Measurements from ENCODE around the gene PHLPP1. TPM values are rescaled to one million over a fixed set of nuclear protein-coding genes. Genes with fewer than 3 reads are reported as not detected.

Gene PHLPP1
- total and polyA plus RNA-seq, 2 of the 13 experiments (the other 11 are each of a cell fraction or from before 2014, with no cell fraction given): 9.8 to 18.5 TPM

- Histone ChIP-seq H3K36me3 (replicated peaks in 1 of 2; ENCODE audit: control insufficient read depth in 1 of 2, insufficient read depth in 2 of 2, low read length in 2 of 2) (peaks cover 5 to 67% of the 10 kb centered on the region in 2 experiments), H3K9ac (ENCODE audit: insufficient read depth, low read depth, low read length) (no peak overlapping the region), H2AFZ (ENCODE audit: low read length) (no peak overlapping the region), H3K27me3 (ENCODE audit: control insufficient read depth in 1 of 2, insufficient read depth in 2 of 2, low read length in 2 of 2) (no peaks in the 10 kb centered on the region), H3K4me1 (ENCODE audit: insufficient read depth, low read length) (peaks cover 27% of the 10 kb centered on the region), H4K20me1 (ENCODE audit: insufficient read depth, low read length) (no peaks in the 10 kb centered on the region), H3K4me2 (ENCODE audit: low read depth, low read length) (no peak overlapping the region), H3K9me3 (ENCODE audit: low read length) (no peaks in the 10 kb centered on the region), H3K27ac (ENCODE audit: extremely low read length, insufficient read depth, low read length) (no peak overlapping the region), H3K4me3 (replicated peaks in 1 of 3; ENCODE audit: insufficient read depth in 1 of 3, low read depth in 2 of 3, low read length in 3 of 3) (no peak overlapping the region), H3K79me2 (ENCODE audit: insufficient read depth, low read length) (no peaks in the 10 kb centered on the region)
- FAIRE-seq (peak; percentile 4), ATAC-seq (peak; percentile 64), DNase-seq (ENCODE audit: low spot score) (peak; percentile 35)
- ChIA-PET CTCF (ENCODE audit: low intra/inter-chr PET ratio, low total read pairs) (no interaction called here), POLR2A (no interaction called here)
- intact Hi-C loops (cut with micrococcal nuclease; ENCODE audit: unreplicated experiment) (loop anchor here (5.0 kb wide), 1 partner anchor 181 kb away; the partner anchor contains the start of gene PHLPP1), in situ Hi-C loops (cut with HindIII; ENCODE audit: extremely low pct_ligation_motif_present, low pct_unique_long_range_greater_than_20kb) (no loop called here)
- BruUV-seq (replicated peaks): no TSS peak
- WGBS (ENCODE audit: low lambda C conversion rate): 68% methylated on average over 2 of the region's 2 CpGs
- TF ChIP-seq ZNF230 (CRISPR knock-in tag; IDR thresholded peaks at IDR 0.05) (no peak), GATA4 (IDR thresholded peaks at IDR 0.05; ENCODE audit: borderline replicate concordance, low read depth) (no peak), ZNF652 (CRISPR knock-in tag; IDR thresholded peaks at IDR 0.05; ENCODE audit: borderline replicate concordance, low read depth) (0 out of 2 replicates have a peak, but pooled peaks have one; percentile 29)
Observed at GRCh38 chr18:62898359-62898758, 183.0 kb downstream of the PHLPP1 start.

- TF ChIP-seq ZBTB33 (CRISPR knock-in tag; IDR thresholded peaks at IDR 0.05): peak; percentile 66; the same call in 1 of the 2 replicates
- peak; percentile 25; the same call in 1 of the 2 replicates for TF ChIP-seq HOMEZ (CRISPR knock-in tag; IDR thresholded peaks at IDR 0.05; ENCODE audit: low read depth)
- no peak for TF ChIP-seq ARID3A (IDR thresholded peaks at IDR 0.05; ENCODE audit: low read depth, low read length)
- peak; percentile 24; the same call in 1 of the 2 replicates for TF ChIP-seq POGZ (CRISPR knock-in tag; IDR thresholded peaks at IDR 0.05)
- no peak for TF ChIP-seq SETDB1 (CRISPR knock-in tag; IDR thresholded peaks at IDR 0.05; ENCODE audit: borderline replicate concordance)
- Histone ChIP-seq H3K9ac (ENCODE audit: insufficient read depth, low read depth, low read length) (no peak overlapping the region), H3K79me2 (ENCODE audit: insufficient read depth, low read length) (no peaks in the 10 kb centered on the region), H3K4me2 (ENCODE audit: low read depth, low read length) (no peak overlapping the region), H3K4me1 (ENCODE audit: insufficient read depth, low read length) (peaks cover 27% of the 10 kb centered on the region), H3K9me3 (ENCODE audit: low read length) (no peaks in the 10 kb centered on the region), H2AFZ (ENCODE audit: low read length) (no peak overlapping the region), H3K27me3 (ENCODE audit: control insufficient read depth in 1 of 2, insufficient read depth in 2 of 2, low read length in 2 of 2) (no peaks in the 10 kb centered on the region), H4K20me1 (ENCODE audit: insufficient read depth, low read length) (no peaks in the 10 kb centered on the region), H3K36me3 (replicated peaks in 1 of 2; ENCODE audit: control insufficient read depth in 1 of 2, insufficient read depth in 2 of 2, low read length in 2 of 2) (peaks cover 5 to 68% of the 10 kb centered on the region in 2 experiments), H3K27ac (ENCODE audit: extremely low read length, insufficient read depth, low read length) (no peak overlapping the region), H3K4me3 (replicated peaks in 1 of 3; ENCODE audit: insufficient read depth in 1 of 3, low read depth in 2 of 3, low read length in 3 of 3) (no peak overlapping the region)
- intact Hi-C loops (cut with micrococcal nuclease; ENCODE audit: unreplicated experiment): loop anchor here (5.0 kb wide), 1 partner anchor 182 kb away; the partner anchor contains the start of gene PHLPP1
- BruUV-seq (replicated peaks): no TSS peak
- in situ Hi-C loops (cut with HindIII; ENCODE audit: extremely low pct_ligation_motif_present, low pct_unique_long_range_greater_than_20kb): no loop called here
- peak; percentile 53 for ATAC-seq
- DNase-seq (ENCODE audit: low spot score): no peak
- WGBS (ENCODE audit: low lambda C conversion rate): 93% methylated on average over 5 of the region's 5 CpGs
- no peak for FAIRE-seq
- ChIA-PET CTCF (ENCODE audit: low intra/inter-chr PET ratio, low total read pairs) (no interaction called here), POLR2A (no interaction called here)
Observed at GRCh38 chr18:62899534-62899933, 184.2 kb downstream of the PHLPP1 start.
